Body of pancreas (tissue), 4 donors: ENCODE measurements around the gene TRAPPC2L. TPM values are rescaled to one million over a fixed set of nuclear protein-coding genes. Genes with fewer than 3 reads are reported as not detected.

ENCODE experiments used
- ATAC-seq: fragments of 150-250 bp; one replicate; pipeline ENCODE4 v1.9.1; 2016
- DNase-seq, 4 donors: peaks; one replicate each; pipeline ENCODE4 v3.0.0-alpha.2; 2019
- H3K27ac ChIP-seq, 4 donors: fragments of 200-600 bp; sonication (generic); 1 replicate in 3 of 4; 2 replicates in 1 of 4; pipeline versions ENCODE4 v1.5.1 to v1.6.1; 2016 to 2019; ENCODE audit warnings: mild to moderate bottlenecking in 1 of 4, mixed read lengths in 1 of 4, moderate library complexity in 1 of 4
- H3K27me3 ChIP-seq, 2 donors: fragments of 200-600 bp; sonication (generic); one replicate each; pipeline ENCODE4 v1.6.0; 2016; ENCODE audit warnings: mild to moderate bottlenecking in 1 of 2
- H3K36me3 ChIP-seq, 2 donors: fragments of 200-600 bp; sonication (generic); replicated peaks in 1 of 2; 2 replicates each; pipeline ENCODE4 v1.5.1; 2016; ENCODE audit warnings: low read depth in 2 of 2; ENCODE audit not compliant: insufficient read depth in 1 of 2
- H3K4me1 ChIP-seq: fragments of 200-600 bp; sonication (generic); one replicate; pipeline ENCODE4 v1.6.0; 2016
- H3K4me3 ChIP-seq, 2 donors: fragments of 200-600 bp; sonication (generic); 1 replicate in 1 of 2; 2 replicates in 1 of 2; pipeline ENCODE4 v1.5.1; 2016 to 2019
- H3K9me3 ChIP-seq, 3 donors: fragments of 200-600 bp; sonication (generic); 1 replicate in 2 of 3; 2 replicates in 1 of 3; pipeline ENCODE4 v1.5.1; 2016
- POLR2A ChIP-seq, 3 donors: fragments of 450-650 bp; IDR thresholded peaks; one replicate each; pipeline ENCODE4 v1.6.1; 2016; ENCODE audit warnings: antibody characterized with exemption in 3 of 3, mild to moderate bottlenecking in 2 of 3
- WGBS, 2 donors: methylation state at CpG; one replicate each; pipeline ENCODE4 v1.1.5; 2017; 5-methylcytosine and 5-hydroxymethylcytosine counted together
- intact Hi-C: fragments of 100-400 bp; cut with DNase I; formaldehyde crosslinking; loops from one replicate; pipeline ENCODE4 v1.15.1; 2023
- total RNA-seq, 2 donors: library from RNA; depleted of rRNA; stranded (reverse); fragments of >200 nt; gene quantifications; one replicate each; pipeline ENCODE4 v1.1.0, GENCODE V29; 2016
- TF ChIP-seq, protein P1 (sequence below), 7 experiments: fragments of 450-650 bp in 4 of 7; fragments of 200-600 bp in 3 of 7; sonication (generic) in 3 of 7; IDR thresholded peaks; one replicate each; pipeline ENCODE4 v1.5.1; 2016 to 2019; ENCODE audit warnings: antibody characterized with exemption in 7 of 7

The TRAPPC2L gene
- total RNA-seq, 2 donors from 2014 or later: 7.6 to 35.5 TPM

DNA sequence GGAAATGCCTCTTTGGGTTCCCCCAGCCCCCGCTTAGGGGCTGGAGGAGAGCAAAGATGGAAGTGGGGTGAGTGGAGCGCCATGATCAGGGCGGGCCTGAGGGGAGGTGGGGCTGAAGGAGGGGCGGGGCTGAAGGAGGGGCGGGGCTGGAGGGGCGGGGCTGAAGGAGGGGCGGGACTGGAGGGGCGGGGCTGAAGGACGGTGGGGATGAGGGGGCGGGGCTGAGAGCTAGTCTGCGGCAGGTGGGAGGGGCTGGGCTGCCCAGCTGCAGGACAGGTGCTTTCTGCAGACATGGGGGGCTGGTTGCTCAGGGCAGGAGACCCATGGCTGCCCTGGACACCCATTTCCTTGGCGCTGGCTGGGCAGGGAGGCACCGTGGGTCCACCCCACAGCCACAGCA is 48.6 kb downstream of the TRAPPC2L start:
- Histone ChIP-seq H3K36me3 (no peaks in the 10 kb centered on the region), H3K9me3 (no peaks in the 10 kb centered on the region), H3K4me1 (peaks cover 24% of the 10 kb centered on the region), H3K4me3 (no peak overlapping the region), H3K27ac (no peak overlapping the region), H3K27me3 (no peaks in the 10 kb centered on the region)
- DNase-seq (peak in 1 of 4 donors; percentile 35), ATAC-seq (no peak)
- no peak for TF ChIP-seq POLR2A (IDR thresholded peaks at IDR 0.05)
- TF ChIP-seq, protein P1, sequence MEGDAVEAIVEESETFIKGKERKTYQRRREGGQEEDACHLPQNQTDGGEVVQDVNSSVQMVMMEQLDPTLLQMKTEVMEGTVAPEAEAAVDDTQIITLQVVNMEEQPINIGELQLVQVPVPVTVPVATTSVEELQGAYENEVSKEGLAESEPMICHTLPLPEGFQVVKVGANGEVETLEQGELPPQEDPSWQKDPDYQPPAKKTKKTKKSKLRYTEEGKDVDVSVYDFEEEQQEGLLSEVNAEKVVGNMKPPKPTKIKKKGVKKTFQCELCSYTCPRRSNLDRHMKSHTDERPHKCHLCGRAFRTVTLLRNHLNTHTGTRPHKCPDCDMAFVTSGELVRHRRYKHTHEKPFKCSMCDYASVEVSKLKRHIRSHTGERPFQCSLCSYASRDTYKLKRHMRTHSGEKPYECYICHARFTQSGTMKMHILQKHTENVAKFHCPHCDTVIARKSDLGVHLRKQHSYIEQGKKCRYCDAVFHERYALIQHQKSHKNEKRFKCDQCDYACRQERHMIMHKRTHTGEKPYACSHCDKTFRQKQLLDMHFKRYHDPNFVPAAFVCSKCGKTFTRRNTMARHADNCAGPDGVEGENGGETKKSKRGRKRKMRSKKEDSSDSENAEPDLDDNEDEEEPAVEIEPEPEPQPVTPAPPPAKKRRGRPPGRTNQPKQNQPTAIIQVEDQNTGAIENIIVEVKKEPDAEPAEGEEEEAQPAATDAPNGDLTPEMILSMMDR (IDR thresholded peaks at IDR 0.05): no peak
- 45 to 58% methylated on average over 8 to 9 of the region's 13 CpGs for WGBS, 2 donors
- intact Hi-C loops: no loop called here

DNA sequence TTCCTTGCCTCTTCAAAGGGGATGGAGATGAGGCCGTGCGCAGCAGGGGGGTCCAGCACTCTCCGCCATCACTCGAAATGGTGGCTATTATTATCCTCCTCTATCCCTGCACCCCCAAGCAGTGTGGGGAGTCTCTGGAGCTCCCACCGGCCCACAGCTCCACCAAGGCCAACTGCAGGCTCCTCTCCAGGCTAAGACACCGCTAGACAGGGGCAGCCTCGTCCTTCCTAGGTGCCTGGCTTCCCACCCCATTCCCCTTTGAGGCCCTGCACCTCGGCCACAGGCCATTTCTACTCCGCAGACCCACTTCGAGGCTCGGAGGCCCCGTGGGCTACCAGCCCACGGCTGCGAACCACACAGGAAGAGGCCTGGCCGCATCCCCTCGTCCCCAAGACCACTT is 49.1 kb downstream of the TRAPPC2L start:
- intact Hi-C loops: no loop called here
- DNase-seq: no peak
- peaks cover 28% of the 10 kb centered on the region for H3K4me1 ChIP-seq
- no peaks in the 10 kb centered on the region for H3K27me3 ChIP-seq
- WGBS, 2 donors: 82 to 91% methylated on average over 15 to 16 of the region's 16 CpGs
- H3K36me3 ChIP-seq: no peaks in the 10 kb centered on the region
- no peak for ATAC-seq
- TF ChIP-seq, protein P1 (IDR thresholded peaks at IDR 0.05): no peak
- no peak for TF ChIP-seq POLR2A (IDR thresholded peaks at IDR 0.05)
- no peak overlapping the region for H3K4me3 ChIP-seq
- no peak overlapping the region for H3K27ac ChIP-seq
- H3K9me3 ChIP-seq: no peaks in the 10 kb centered on the region

DNA sequence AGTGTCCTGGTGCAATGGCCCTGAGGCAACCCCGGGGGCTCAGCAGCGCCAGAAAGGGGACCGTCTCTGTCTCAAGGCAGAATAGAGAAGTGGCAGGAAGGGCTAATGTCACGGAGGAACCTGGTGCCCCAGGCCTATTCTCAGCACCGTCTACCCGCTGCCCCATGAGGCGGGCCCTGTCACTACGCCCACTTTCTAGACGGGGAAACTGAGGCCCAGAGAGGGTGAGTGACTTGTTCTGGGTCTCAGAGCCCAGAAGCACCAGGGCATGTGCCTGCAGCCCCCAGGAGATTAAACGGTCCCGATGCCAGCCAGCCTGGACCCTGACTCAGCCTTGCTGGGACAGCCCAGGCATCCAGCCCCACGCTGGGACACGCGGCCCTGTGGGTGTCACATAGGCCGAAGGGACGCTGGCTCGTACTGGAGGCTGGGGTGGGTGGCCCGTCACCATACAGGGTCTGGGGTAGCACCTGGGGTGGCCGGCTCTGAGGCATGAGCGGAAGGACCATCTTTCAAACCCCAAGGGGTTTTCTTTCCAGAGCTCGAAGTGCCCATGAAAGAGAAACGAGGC is 49.7 kb downstream of the TRAPPC2L start:
- Histone ChIP-seq H3K36me3 (no peaks in the 10 kb centered on the region), H3K27ac (no peak overlapping the region), H3K4me1 (peaks cover 34% of the 10 kb centered on the region), H3K4me3 (no peak overlapping the region), H3K27me3 (no peaks in the 10 kb centered on the region), H3K9me3 (no peaks in the 10 kb centered on the region)
- 85 to 97% methylated on average over 5 to 22 of the region's 22 CpGs for WGBS, 2 donors
- no peak for ATAC-seq
- TF ChIP-seq, protein P1 (IDR thresholded peaks at IDR 0.05): no peak
- TF ChIP-seq POLR2A (IDR thresholded peaks at IDR 0.05): no peak
- intact Hi-C loops: no loop called here
- DNase-seq: no peak

DNA sequence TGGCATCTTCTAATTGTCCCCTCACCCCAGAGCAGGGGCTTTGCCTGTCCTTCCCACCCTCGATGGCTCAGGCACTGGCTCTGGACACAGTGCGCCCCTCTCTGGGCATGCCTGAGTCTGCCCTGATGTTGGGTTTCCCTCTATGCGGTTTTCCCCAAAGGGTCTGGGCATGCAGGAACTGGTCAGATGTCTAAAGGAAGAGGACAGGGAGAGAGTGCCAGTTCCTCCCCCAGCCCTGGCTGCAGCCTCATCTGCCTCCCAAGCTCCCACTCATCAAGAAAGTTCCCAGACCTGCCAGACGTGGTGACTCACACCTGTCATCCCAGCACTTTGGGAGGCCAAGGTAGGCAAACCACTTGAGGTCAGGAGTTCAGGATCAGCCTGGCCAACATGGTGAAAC is 50.8 kb downstream of the TRAPPC2L start:
- ATAC-seq (no peak), DNase-seq (no peak)
- no peaks in the 10 kb centered on the region for H3K27me3 ChIP-seq
- intact Hi-C loops: no loop called here
- no peaks in the 10 kb centered on the region for H3K36me3 ChIP-seq
- TF ChIP-seq, protein P1 (IDR thresholded peaks at IDR 0.05): no peak
- TF ChIP-seq POLR2A (IDR thresholded peaks at IDR 0.05): no peak
- 79 to 89% methylated on average over 3 to 4 of the region's 4 CpGs for WGBS, 2 donors
- no peak overlapping the region for H3K4me3 ChIP-seq
- H3K9me3 ChIP-seq: no peaks in the 10 kb centered on the region
- H3K27ac ChIP-seq: no peak overlapping the region
- H3K4me1 ChIP-seq: peaks cover 37% of the 10 kb centered on the region

DNA sequence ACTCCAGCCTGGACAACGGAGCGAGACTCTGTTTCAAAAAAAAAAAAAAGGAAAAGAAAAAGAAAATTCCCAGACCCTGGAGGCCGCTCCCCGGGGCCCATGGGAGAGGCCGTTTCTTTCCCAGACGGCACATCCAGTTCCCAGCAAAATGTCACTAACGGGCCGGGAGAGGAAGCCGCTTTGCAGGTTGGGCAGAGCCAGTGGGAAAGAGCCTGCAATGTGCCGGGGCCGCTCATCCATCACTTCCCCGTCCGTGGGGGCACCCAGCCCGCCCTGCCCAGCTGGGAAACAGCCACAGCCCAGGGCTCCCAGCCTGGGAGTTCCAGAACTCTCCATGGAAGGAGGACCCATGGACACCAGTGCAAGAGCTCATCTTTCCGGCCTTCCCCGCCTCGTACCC is 51.4 kb downstream of the TRAPPC2L start:
- H3K9me3 ChIP-seq: no peaks in the 10 kb centered on the region
- DNase-seq (no peak), ATAC-seq (no peak)
- no peak overlapping the region for H3K27ac ChIP-seq
- WGBS, 2 donors: 89 to 91% methylated on average over 15 to 17 of the region's 17 CpGs
- H3K4me1 ChIP-seq: peaks cover 37% of the 10 kb centered on the region
- intact Hi-C loops: no loop called here
- H3K4me3 ChIP-seq: no peak overlapping the region
- H3K27me3 ChIP-seq: no peaks in the 10 kb centered on the region
- H3K36me3 ChIP-seq: no peaks in the 10 kb centered on the region
- no peak for TF ChIP-seq POLR2A (IDR thresholded peaks at IDR 0.05)
- TF ChIP-seq, protein P1 (IDR thresholded peaks at IDR 0.05): no peak
